ENCODE data around the gene SHCBP1.

Gene SHCBP1

GRCh38 chr16:46586011-46586577 is 35.1 kb downstream of the SHCBP1 start:
- Histone ChIP-seq H3K4me1 (no peaks in the 10 kb centered on the region), H3K9me3 (ENCODE audit: control insufficient read depth, low read length) (no peaks in the 10 kb centered on the region), H3K4me3 (ENCODE audit: low read depth, low read length) (no peak overlapping the region), H3K27me3 (ENCODE audit: control insufficient read depth, insufficient read depth, low read length) (no peaks in the 10 kb centered on the region), H3K79me2 (no peaks in the 10 kb centered on the region), H3K4me2 (ENCODE audit: low read length) (no peak overlapping the region), H3K27ac (no peak overlapping the region), H3K36me3 (ENCODE audit: control insufficient read depth, insufficient read depth, low read length) (no peaks in the 10 kb centered on the region), H2AFZ (no peak overlapping the region), H3K9ac (no peak overlapping the region)
- TF ChIP-seq CTCF (IDR thresholded peaks at IDR 0.05), result no peak

GRCh38 chr16:46583036-46583435 is 38.1 kb downstream of the SHCBP1 start:
- Histone ChIP-seq H3K4me2 (ENCODE audit: low read length) (no peak overlapping the region), H3K79me2 (no peaks in the 10 kb centered on the region), H3K4me3 (ENCODE audit: low read depth, low read length) (no peak overlapping the region), H3K36me3 (ENCODE audit: control insufficient read depth, insufficient read depth, low read length) (no peaks in the 10 kb centered on the region), H2AFZ (no peak overlapping the region), H3K9ac (no peak overlapping the region), H3K9me3 (ENCODE audit: control insufficient read depth, low read length) (no peaks in the 10 kb centered on the region), H3K27ac (no peak overlapping the region), H3K4me1 (no peaks in the 10 kb centered on the region), H3K27me3 (ENCODE audit: control insufficient read depth, insufficient read depth, low read length) (no peaks in the 10 kb centered on the region)
- no peak for TF ChIP-seq CTCF (IDR thresholded peaks at IDR 0.05)

GRCh38 chr16:46582313-46582712 is 38.9 kb downstream of the SHCBP1 start:
- Histone ChIP-seq H2AFZ (no peak overlapping the region), H3K4me1 (no peaks in the 10 kb centered on the region), H3K27ac (no peak overlapping the region), H3K4me2 (ENCODE audit: low read length) (no peak overlapping the region), H3K4me3 (ENCODE audit: low read depth, low read length) (no peak overlapping the region), H3K9me3 (ENCODE audit: control insufficient read depth, low read length) (no peaks in the 10 kb centered on the region), H3K36me3 (ENCODE audit: control insufficient read depth, insufficient read depth, low read length) (no peaks in the 10 kb centered on the region), H3K79me2 (no peaks in the 10 kb centered on the region), H3K9ac (no peak overlapping the region), H3K27me3 (ENCODE audit: control insufficient read depth, insufficient read depth, low read length) (no peaks in the 10 kb centered on the region)
- TF ChIP-seq CTCF (IDR thresholded peaks at IDR 0.05), result no peak

GRCh38 chr16:46577988-46578579 is 43.1 kb downstream of the SHCBP1 start:
- no peak overlapping the region for H2AFZ ChIP-seq
- no peak overlapping the region for H3K27ac ChIP-seq
- no peak overlapping the region for H3K4me2 ChIP-seq (ENCODE audit: low read length)
- H3K27me3 ChIP-seq (ENCODE audit: control insufficient read depth, insufficient read depth, low read length), result no peaks in the 10 kb centered on the region
- no peak overlapping the region for H3K4me3 ChIP-seq (ENCODE audit: low read depth, low read length)
- no peak for TF ChIP-seq CTCF (IDR thresholded peaks at IDR 0.05)
- no peak overlapping the region for H3K9ac ChIP-seq
- no peaks in the 10 kb centered on the region for H3K36me3 ChIP-seq (ENCODE audit: control insufficient read depth, insufficient read depth, low read length)
- no peaks in the 10 kb centered on the region for H3K4me1 ChIP-seq
- no peaks in the 10 kb centered on the region for H3K79me2 ChIP-seq
- H3K9me3 ChIP-seq (ENCODE audit: control insufficient read depth, low read length), result no peaks in the 10 kb centered on the region

- Histone ChIP-seq H3K4me2 (ENCODE audit: low read length) (no peak overlapping the region), H2AFZ (no peak overlapping the region), H3K79me2 (no peaks in the 10 kb centered on the region), H3K4me3 (ENCODE audit: low read depth, low read length) (no peak overlapping the region), H3K36me3 (ENCODE audit: control insufficient read depth, insufficient read depth, low read length) (no peaks in the 10 kb centered on the region), H3K9ac (no peak overlapping the region), H3K27me3 (ENCODE audit: control insufficient read depth, insufficient read depth, low read length) (no peaks in the 10 kb centered on the region), H3K9me3 (ENCODE audit: control insufficient read depth, low read length) (no peaks in the 10 kb centered on the region), H3K27ac (no peak overlapping the region), H3K4me1 (no peaks in the 10 kb centered on the region)
- no peak for TF ChIP-seq CTCF (IDR thresholded peaks at IDR 0.05)
Observed at GRCh38 chr16:46573834-46574159, 47.4 kb downstream of the SHCBP1 start.

Data from parathyroid adenoma (tissue), 2 donors.